H9 (cell line): ENCODE data around the gene RND1. TPM values are rescaled to one million over a fixed set of nuclear protein-coding genes. Genes with fewer than 3 reads are reported as not detected.

Experiments used
- DNase-seq: peaks from one replicate; pipeline ENCODE4 v3.0.0-alpha.2; 2017
- H2AFZ ChIP-seq: one replicate; pipeline ENCODE4 v1.6.1; 2013; ENCODE audit warnings: mild to moderate bottlenecking, low read length, control low read depth, moderate library complexity
- H2AK5ac ChIP-seq: 2 replicates; pipeline ENCODE4 v1.6.1; 2013; ENCODE audit warnings: low read length, control low read depth, mixed read lengths; ENCODE audit not compliant: insufficient read length
- H2BK120ac ChIP-seq: one replicate; pipeline ENCODE4 v1.6.1; 2013; ENCODE audit warnings: low read depth, mild to moderate bottlenecking, low read length, control low read depth, inconsistent platforms; ENCODE audit not compliant: poor library complexity, severe bottlenecking
- H2BK12ac ChIP-seq: 2 replicates; pipeline ENCODE4 v1.6.1; 2013; ENCODE audit warnings: low read length, control low read depth, mixed read lengths, low read depth; ENCODE audit not compliant: insufficient read length
- H2BK15ac ChIP-seq: 2 replicates; pipeline ENCODE4 v1.6.1; 2013; ENCODE audit warnings: low read depth, low read length, control low read depth
- H2BK20ac ChIP-seq: one replicate; pipeline ENCODE4 v1.6.1; 2013; ENCODE audit warnings: low read depth, mild to moderate bottlenecking, low read length, control low read depth, inconsistent platforms; ENCODE audit not compliant: poor library complexity, severe bottlenecking
- H2BK5ac ChIP-seq: 2 replicates; pipeline ENCODE4 v1.6.1; 2013; ENCODE audit warnings: low read length, control low read depth, mixed read lengths; ENCODE audit not compliant: insufficient read length
- H3K14ac ChIP-seq: 2 replicates; pipeline ENCODE4 v1.6.1; 2013; ENCODE audit warnings: low read length, control low read depth; ENCODE audit not compliant: insufficient read depth
- H3K18ac ChIP-seq: 2 replicates; pipeline ENCODE4 v1.6.1; 2013; ENCODE audit warnings: low read depth, mild to moderate bottlenecking, mixed read lengths, low read length, control low read depth; ENCODE audit not compliant: insufficient read length
- H3K23ac ChIP-seq: 2 replicates; pipeline ENCODE4 v1.6.1; 2013; ENCODE audit warnings: low read length, control low read depth, mixed read lengths, low read depth; ENCODE audit not compliant: insufficient read length
- H3K23me2 ChIP-seq: 2 replicates; pipeline ENCODE4 v1.6.1; 2013; ENCODE audit warnings: low read depth, mild to moderate bottlenecking, mixed read lengths, low read length, control low read depth; ENCODE audit not compliant: insufficient read length, poor library complexity, severe bottlenecking
- H3K27ac ChIP-seq: 2 replicates; pipeline ENCODE4 v1.5.1; 2013; ENCODE audit warnings: low read length, control low read depth, mixed read lengths, low read depth; ENCODE audit not compliant: insufficient read length
- H3K27me3 ChIP-seq: 2 replicates; pipeline ENCODE4 v1.6.1; 2013; ENCODE audit warnings: low read length, control low read depth, inconsistent platforms; ENCODE audit not compliant: insufficient read depth
- H3K4ac ChIP-seq: 2 replicates; pipeline ENCODE4 v1.6.1; 2013; ENCODE audit warnings: low read depth, mild to moderate bottlenecking, control low read depth, inconsistent platforms, low read length, moderate library complexity
- H3K4me1 ChIP-seq: 2 replicates; pipeline ENCODE4 v1.6.1; 2013; ENCODE audit warnings: low read length, control low read depth, inconsistent platforms; ENCODE audit not compliant: insufficient read depth
- H3K4me2 ChIP-seq: 2 replicates; pipeline ENCODE4 v1.6.1; 2013; ENCODE audit warnings: low read length, control low read depth, mixed read lengths; ENCODE audit not compliant: insufficient read length, insufficient read depth
- H3K56ac ChIP-seq: 2 replicates; pipeline ENCODE4 v1.6.1; 2013; ENCODE audit warnings: low read depth, mild to moderate bottlenecking, mixed read lengths, low read length, control low read depth; ENCODE audit not compliant: insufficient read length
- H3K79me1 ChIP-seq: 2 replicates; pipeline ENCODE4 v1.6.1; 2013; ENCODE audit warnings: low read depth, mild to moderate bottlenecking, moderate library complexity, low read length, control low read depth, inconsistent platforms; ENCODE audit not compliant: insufficient read depth, poor library complexity, severe bottlenecking
- H3K79me2 ChIP-seq: 2 replicates; pipeline ENCODE4 v1.6.1; 2013; ENCODE audit warnings: low read length, control low read depth, inconsistent platforms; ENCODE audit not compliant: insufficient read depth
- H3K9ac ChIP-seq: 2 replicates; pipeline ENCODE4 v1.6.1; 2013; ENCODE audit warnings: low read length, control low read depth, mixed read lengths; ENCODE audit not compliant: insufficient read length; ENCODE audit errors: extremely low read depth
- H3K9me3 ChIP-seq: one replicate; pipeline ENCODE4 v1.6.1; 2013; ENCODE audit warnings: low read depth, low read length, inconsistent platforms; ENCODE audit not compliant: control insufficient read depth
- H3T11ph ChIP-seq: one replicate; pipeline ENCODE4 v1.6.1; 2013; ENCODE audit warnings: mild to moderate bottlenecking, low read length, control low read depth, inconsistent platforms
- H4K20me1 ChIP-seq: one replicate; pipeline ENCODE4 v1.6.1; 2013; ENCODE audit not compliant: control insufficient read depth, insufficient read length, insufficient read depth
- H4K5ac ChIP-seq: 2 replicates; pipeline ENCODE4 v1.6.1; 2013; ENCODE audit warnings: low read depth, mild to moderate bottlenecking, mixed read lengths, low read length, control low read depth; ENCODE audit not compliant: insufficient read length
- H4K8ac ChIP-seq: replicated peaks from 2 replicates; pipeline ENCODE4 v1.6.1; 2013; ENCODE audit warnings: low read length, control low read depth, mixed read lengths, low read depth; ENCODE audit not compliant: insufficient read length
- H4K91ac ChIP-seq: 2 replicates; pipeline ENCODE4 v1.6.1; 2013; ENCODE audit warnings: low read depth, mild to moderate bottlenecking, moderate library complexity, mixed read lengths, low read length, control low read depth; ENCODE audit not compliant: insufficient read length
- H3K27ac Mint-ChIP-seq, 3 experiments: 2 replicates in 2 of 3; 3 replicates in 1 of 3; pipeline ENCODE4 v1.8.0; 2020 to 2021; ENCODE audit warnings: mixed read lengths in 3 of 3, mild to moderate bottlenecking in 1 of 3, moderate library complexity in 1 of 3
- H3K27me3 Mint-ChIP-seq: 2 replicates; pipeline ENCODE4 v1.8.0; 2021; ENCODE audit warnings: low read depth, mild to moderate bottlenecking, moderate library complexity, mixed read lengths
- H3K36me3 Mint-ChIP-seq, 3 experiments: 2 replicates in 2 of 3; 3 replicates in 1 of 3; pipeline ENCODE4 v1.8.0; 2020 to 2021; ENCODE audit warnings: low read depth in 3 of 3, mixed read lengths in 3 of 3; ENCODE audit not compliant: insufficient read depth in 1 of 3
- H3K4me1 Mint-ChIP-seq, 2 experiments: 2 replicates each; pipeline ENCODE4 v1.8.0; 2020; ENCODE audit warnings: mixed read lengths in 2 of 2
- H3K4me3 Mint-ChIP-seq, 2 experiments: 2 replicates in 1 of 2; 3 replicates in 1 of 2; pipeline ENCODE4 v1.8.0; 2020 to 2021; ENCODE audit warnings: mild to moderate bottlenecking in 2 of 2, mixed read lengths in 2 of 2, moderate library complexity in 1 of 2
- H3K9me3 Mint-ChIP-seq, 2 experiments: 2 replicates in 1 of 2; 3 replicates in 1 of 2; pipeline ENCODE4 v1.8.0; 2020; ENCODE audit warnings: mild to moderate bottlenecking in 2 of 2, mixed read lengths in 2 of 2, moderate library complexity in 1 of 2
- WGBS: extraction: QIAGEN DNeasy Blood & Tissue Kit; methylation state at CpG from one replicate; pipeline ENCODE4 v1.1.7; 2013; ENCODE audit warnings: missing lambda C conversion rate, low lambda C conversion rate, mixed read lengths; ENCODE audit not compliant: insufficient read length; ENCODE audit errors: extremely low coverage; 5-methylcytosine and 5-hydroxymethylcytosine counted together
- total RNA-seq: library from RNA; stranded (reverse); gene quantifications from 2 replicates; pipeline ENCODE4 v1.2.1, GENCODE V29; 2021
- TF ChIP-seq, protein P1 (sequence below): fragments of 200-600 bp; sonication (generic); conservative IDR thresholded peaks from 3 replicates; pipeline ENCODE4 v1.8.0; 2021; ENCODE audit warnings: antibody characterized with exemption, mild to moderate bottlenecking

RND1 gene
- total RNA-seq, 1 experiment from 2014 or later, result 9.7 TPM

DNA sequence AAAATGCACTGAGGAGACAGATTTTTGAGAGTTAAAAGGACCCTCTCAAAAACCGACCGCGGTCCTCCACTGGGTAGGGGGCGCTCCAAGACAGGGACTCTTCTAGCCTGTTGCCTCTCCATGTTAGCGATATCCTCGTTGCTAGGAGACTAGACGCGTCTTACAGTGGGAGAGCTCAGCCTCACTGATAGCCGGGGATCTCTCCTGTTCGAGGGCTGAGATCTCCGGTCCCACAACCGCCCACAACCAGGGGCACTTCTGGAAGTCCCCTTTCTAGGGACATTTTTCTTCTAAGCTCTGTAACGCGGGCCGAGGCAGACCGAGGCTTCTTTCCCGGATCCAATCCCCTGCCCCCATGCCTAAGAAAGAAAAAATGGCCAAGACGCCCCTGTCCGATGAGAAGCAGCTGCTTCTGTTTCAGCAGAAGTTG, 38.3 kb upstream of the RND1 start:
- H2BK20ac ChIP-seq, result no peak overlapping the region
- H4K8ac ChIP-seq, result no peak overlapping the region
- H3K27me3 ChIP-seq, result no peaks in the 10 kb centered on the region
- no CpG with 5 or more reads among the region's 19 CpGs for WGBS
- H3T11ph ChIP-seq, result no peak overlapping the region
- H3K4ac ChIP-seq, result no peak overlapping the region
- peak; percentile 92 for DNase-seq
- no peak overlapping the region for H4K91ac ChIP-seq
- H3K27ac ChIP-seq, result no peak overlapping the region
- no peak overlapping the region for H2BK12ac ChIP-seq
- no peak overlapping the region for H2BK15ac ChIP-seq
- no peaks in the 10 kb centered on the region for H3K4me1 ChIP-seq
- H2BK5ac ChIP-seq, result no peak overlapping the region
- peak overlapping the region; percentile 63 for H3K4me2 ChIP-seq
- no peak overlapping the region for H3K23ac ChIP-seq
- H3K23me2 ChIP-seq, result no peaks in the 10 kb centered on the region
- H3K4me3 Mint-ChIP-seq, result peak overlapping the region; percentile 55 to 75
- H3K79me2 ChIP-seq, result no peaks in the 10 kb centered on the region
- no peak overlapping the region for H3K27ac Mint-ChIP-seq
- H3K9ac ChIP-seq, result no peak overlapping the region
- no peak overlapping the region for H2BK120ac ChIP-seq
- H3K18ac ChIP-seq, result no peak overlapping the region
- no peaks in the 10 kb centered on the region for H3K79me1 ChIP-seq
- 0 out of 4 replicates have a peak, but pooled peaks cover 0 to 4% of the 10 kb centered on the region in 2 experiments for H3K4me1 Mint-ChIP-seq
- H3K14ac ChIP-seq, result no peak overlapping the region
- TF ChIP-seq, protein P1, sequence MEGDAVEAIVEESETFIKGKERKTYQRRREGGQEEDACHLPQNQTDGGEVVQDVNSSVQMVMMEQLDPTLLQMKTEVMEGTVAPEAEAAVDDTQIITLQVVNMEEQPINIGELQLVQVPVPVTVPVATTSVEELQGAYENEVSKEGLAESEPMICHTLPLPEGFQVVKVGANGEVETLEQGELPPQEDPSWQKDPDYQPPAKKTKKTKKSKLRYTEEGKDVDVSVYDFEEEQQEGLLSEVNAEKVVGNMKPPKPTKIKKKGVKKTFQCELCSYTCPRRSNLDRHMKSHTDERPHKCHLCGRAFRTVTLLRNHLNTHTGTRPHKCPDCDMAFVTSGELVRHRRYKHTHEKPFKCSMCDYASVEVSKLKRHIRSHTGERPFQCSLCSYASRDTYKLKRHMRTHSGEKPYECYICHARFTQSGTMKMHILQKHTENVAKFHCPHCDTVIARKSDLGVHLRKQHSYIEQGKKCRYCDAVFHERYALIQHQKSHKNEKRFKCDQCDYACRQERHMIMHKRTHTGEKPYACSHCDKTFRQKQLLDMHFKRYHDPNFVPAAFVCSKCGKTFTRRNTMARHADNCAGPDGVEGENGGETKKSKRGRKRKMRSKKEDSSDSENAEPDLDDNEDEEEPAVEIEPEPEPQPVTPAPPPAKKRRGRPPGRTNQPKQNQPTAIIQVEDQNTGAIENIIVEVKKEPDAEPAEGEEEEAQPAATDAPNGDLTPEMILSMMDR, result peak; percentile 90
- H2AFZ ChIP-seq, result no peak overlapping the region
- no peaks in the 10 kb centered on the region; a peak in 1 of 5 replicates for H3K9me3 Mint-ChIP-seq
- no peaks in the 10 kb centered on the region for H3K36me3 Mint-ChIP-seq
- H4K20me1 ChIP-seq, result no peaks in the 10 kb centered on the region
- no peak overlapping the region for H2AK5ac ChIP-seq
- H3K56ac ChIP-seq, result no peak overlapping the region
- H3K9me3 ChIP-seq, result no peaks in the 10 kb centered on the region
- H4K5ac ChIP-seq, result no peak overlapping the region
- peaks cover 24% of the 10 kb centered on the region for H3K27me3 Mint-ChIP-seq
